ENCODE measurements around the gene ONECUT3.

Gene ONECUT3

DNA sequence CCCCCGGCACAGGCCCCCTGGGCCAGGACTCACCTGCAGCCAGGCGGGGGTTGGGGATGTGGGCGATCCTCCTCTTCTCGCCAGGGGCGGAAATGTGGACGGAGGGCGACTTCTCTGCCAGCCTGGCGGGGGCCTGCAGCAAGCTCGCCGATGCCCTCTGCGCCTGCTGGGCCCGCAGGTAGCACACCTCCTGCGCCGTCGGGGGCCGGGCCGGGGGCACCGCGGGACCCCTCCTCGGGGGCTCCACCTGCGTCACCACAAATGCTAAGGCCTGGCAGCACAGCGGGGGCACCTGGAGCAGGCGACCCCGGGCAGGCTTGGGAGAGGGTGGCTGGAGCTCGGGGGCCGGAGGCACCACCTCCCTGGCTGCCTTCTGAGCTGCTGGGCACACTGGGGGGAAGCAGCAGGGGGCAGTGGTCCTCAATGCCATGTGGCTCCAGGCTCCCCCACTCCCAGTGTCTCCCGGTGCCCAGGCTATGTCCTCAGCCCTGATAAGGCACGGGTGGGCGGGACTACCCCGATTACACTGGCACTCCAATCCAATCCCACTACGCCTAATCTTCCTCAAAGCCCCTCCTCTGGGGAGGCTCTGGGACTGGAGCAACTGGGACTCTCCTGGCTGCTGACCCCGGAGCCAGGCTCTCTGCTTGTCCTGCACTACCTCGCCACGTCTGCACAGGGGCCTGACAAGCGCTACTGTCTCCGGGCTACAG is 70.4 kb downstream of the ONECUT3 start:
- H3K4me1 Mint-ChIP-seq (ENCODE audit: low read depth), result peaks cover 8% of the 10 kb centered on the region
- no peaks in the 10 kb centered on the region for H3K9me3 Mint-ChIP-seq
- no peaks in the 10 kb centered on the region for H3K27me3 Mint-ChIP-seq
- H3K27ac Mint-ChIP-seq, result no peak overlapping the region
- H3K36me3 Mint-ChIP-seq (ENCODE audit: low read depth), result peaks cover 100% of the 10 kb centered on the region
- intact Hi-C loops (cut with micrococcal nuclease), result no loop called here
- no peak overlapping the region for H3K4me3 Mint-ChIP-seq

- Mint-ChIP-seq H3K9me3 (no peaks in the 10 kb centered on the region), H3K27ac (no peak overlapping the region), H3K4me1 (ENCODE audit: low read depth) (peaks cover 8% of the 10 kb centered on the region), H3K27me3 (no peaks in the 10 kb centered on the region), H3K4me3 (no peak overlapping the region), H3K36me3 (ENCODE audit: low read depth) (peaks cover 100% of the 10 kb centered on the region)
- intact Hi-C loops (cut with micrococcal nuclease), result no loop called here
Measured at GRCh38 chr19:1824252-1824622, 70.9 kb downstream of the ONECUT3 start.

- no peak overlapping the region for H3K4me3 Mint-ChIP-seq
- peaks cover 100% of the 10 kb centered on the region for H3K36me3 Mint-ChIP-seq (ENCODE audit: low read depth)
- intact Hi-C loops (cut with micrococcal nuclease), result loop anchor here (5.0 kb wide), 1 partner anchor 39 kb away; no protein-coding TSS in a partner anchor
- H3K27ac Mint-ChIP-seq, result no peak overlapping the region
- H3K4me1 Mint-ChIP-seq (ENCODE audit: low read depth), result peaks cover 13% of the 10 kb centered on the region
- no peaks in the 10 kb centered on the region for H3K27me3 Mint-ChIP-seq
- no peaks in the 10 kb centered on the region for H3K9me3 Mint-ChIP-seq
Measured at GRCh38 chr19:1825909-1826556, 72.7 kb downstream of the ONECUT3 start.

DNA sequence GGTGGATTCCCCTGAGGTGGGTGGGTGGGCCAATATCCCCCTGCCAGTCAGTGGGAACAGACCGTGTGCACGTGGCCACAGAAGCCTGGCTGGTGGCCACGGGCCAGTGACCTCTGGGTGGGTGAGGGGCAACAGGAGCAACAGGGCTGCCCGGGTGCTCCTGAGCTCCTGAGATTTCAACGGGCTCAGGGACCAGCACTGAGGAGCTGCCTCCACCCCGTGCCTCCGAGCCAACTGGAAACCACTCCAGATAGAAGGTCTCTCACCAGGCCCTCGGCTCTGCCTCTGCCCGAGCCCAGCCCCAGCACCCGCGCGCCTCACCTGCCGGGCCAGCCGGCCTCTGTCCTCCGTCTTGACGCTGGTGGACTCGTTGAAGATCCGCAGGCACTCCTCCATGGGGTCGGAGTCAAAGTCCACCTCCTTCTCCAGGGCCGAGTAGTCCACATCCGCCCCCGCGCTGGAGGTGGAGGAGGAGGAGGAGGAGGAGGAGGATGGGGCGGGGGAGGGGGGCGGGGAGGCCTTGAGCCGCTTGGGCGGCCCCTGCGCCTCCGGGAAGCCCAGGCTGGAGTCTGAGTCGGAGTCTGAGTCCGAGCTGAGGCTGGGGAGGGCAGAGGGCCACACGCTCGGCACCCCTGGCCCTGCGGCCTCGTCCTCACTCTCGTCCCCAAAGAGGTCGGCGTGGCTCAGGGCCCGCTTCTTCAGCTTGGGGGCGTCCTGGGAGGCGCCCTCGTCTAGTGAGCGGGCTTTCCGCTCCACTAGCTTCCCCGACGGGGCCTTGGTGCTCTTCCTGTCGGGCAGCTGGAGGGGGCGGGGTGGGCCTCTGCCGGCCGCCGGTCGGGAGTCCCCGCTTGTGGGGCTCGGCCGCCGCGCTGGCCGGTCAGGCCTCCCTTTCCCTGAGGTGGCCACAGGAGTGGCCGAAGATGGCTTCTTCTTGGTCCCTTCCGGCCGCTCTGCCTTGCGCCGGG is 73.5 kb downstream of the ONECUT3 start:
- Mint-ChIP-seq H3K27ac (no peak overlapping the region), H3K27me3 (no peaks in the 10 kb centered on the region), H3K9me3 (no peaks in the 10 kb centered on the region), H3K36me3 (ENCODE audit: low read depth) (peaks cover 100% of the 10 kb centered on the region), H3K4me1 (ENCODE audit: low read depth) (peaks cover 17% of the 10 kb centered on the region), H3K4me3 (no peak overlapping the region)
- intact Hi-C loops (cut with micrococcal nuclease), result loop anchor here (5.0 kb wide), 1 partner anchor 40 kb away; no protein-coding TSS in a partner anchor

- Mint-ChIP-seq H3K4me1 (ENCODE audit: low read depth) (peaks cover 17% of the 10 kb centered on the region), H3K36me3 (ENCODE audit: low read depth) (peaks cover 100% of the 10 kb centered on the region), H3K27ac (no peak overlapping the region), H3K4me3 (no peak overlapping the region), H3K27me3 (no peaks in the 10 kb centered on the region), H3K9me3 (no peaks in the 10 kb centered on the region)
- intact Hi-C loops (cut with micrococcal nuclease), result loop anchor here (5.0 kb wide), 1 partner anchor 40 kb away; no protein-coding TSS in a partner anchor
Measured at GRCh38 chr19:1827566-1828278, 74.4 kb downstream of the ONECUT3 start.

DNA sequence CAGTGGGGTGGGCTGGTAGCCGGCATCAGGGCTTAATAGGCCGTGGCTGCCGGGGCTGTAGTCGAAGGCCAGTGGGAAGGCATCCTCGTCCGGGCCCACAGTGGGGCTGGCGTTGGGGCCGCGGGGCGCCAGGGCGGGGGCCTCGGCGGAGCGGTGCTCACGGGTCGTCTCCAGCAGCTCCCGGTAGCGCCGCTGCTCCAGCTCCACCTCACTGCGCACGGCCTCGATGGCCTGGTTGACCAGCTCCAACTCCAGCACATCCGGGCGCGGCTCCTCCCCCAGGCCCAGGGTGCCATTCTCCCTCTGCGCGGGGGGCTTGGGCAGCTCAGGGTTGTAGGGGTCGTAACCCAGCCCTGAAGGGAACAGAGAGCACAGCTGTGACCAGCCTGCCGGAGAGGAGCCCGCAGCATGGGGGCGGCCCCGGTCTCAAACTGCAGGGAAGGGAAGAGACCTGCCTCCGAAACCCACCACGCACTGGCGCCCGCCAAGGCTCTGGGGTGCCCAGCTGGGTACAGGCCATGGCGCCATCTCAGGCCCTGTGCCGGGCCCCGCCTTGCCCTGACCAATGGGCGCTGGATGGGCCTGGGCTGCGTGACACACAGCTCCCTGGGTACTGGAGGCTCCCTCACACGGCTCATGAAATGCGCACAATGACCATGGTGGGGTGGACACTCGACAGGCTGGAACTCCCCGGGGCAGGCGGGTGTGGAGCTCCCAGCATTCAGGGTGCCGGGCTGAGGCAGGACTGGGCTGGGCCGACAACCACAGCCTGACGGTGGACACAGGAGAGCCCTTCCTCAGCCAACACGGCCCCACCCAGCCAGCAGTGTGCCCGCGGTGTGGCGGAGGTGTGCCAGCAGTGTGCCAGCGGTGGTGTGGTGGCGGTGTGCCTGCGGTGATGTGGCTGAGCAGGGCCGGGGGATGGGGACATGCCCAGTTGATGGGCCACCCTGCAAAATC is 75.3 kb downstream of the ONECUT3 start:
- Mint-ChIP-seq H3K9me3 (no peaks in the 10 kb centered on the region), H3K4me1 (ENCODE audit: low read depth) (peaks cover 17% of the 10 kb centered on the region), H3K4me3 (no peak overlapping the region), H3K27me3 (no peaks in the 10 kb centered on the region), H3K36me3 (ENCODE audit: low read depth) (peaks cover 100% of the 10 kb centered on the region), H3K27ac (no peak overlapping the region)
- intact Hi-C loops (cut with micrococcal nuclease), result loop anchor here (5.0 kb wide), 1 partner anchor 41 kb away; no protein-coding TSS in a partner anchor

- no peak overlapping the region for H3K27ac Mint-ChIP-seq
- H3K36me3 Mint-ChIP-seq (ENCODE audit: low read depth), result peaks cover 100% of the 10 kb centered on the region
- H3K4me1 Mint-ChIP-seq (ENCODE audit: low read depth), result peaks cover 17% of the 10 kb centered on the region
- no peaks in the 10 kb centered on the region for H3K27me3 Mint-ChIP-seq
- intact Hi-C loops (cut with micrococcal nuclease), result loop anchor here (5.0 kb wide), 1 partner anchor 43 kb away; no protein-coding TSS in a partner anchor
- no peak overlapping the region for H3K4me3 Mint-ChIP-seq
- no peaks in the 10 kb centered on the region for H3K9me3 Mint-ChIP-seq
Measured at GRCh38 chr19:1829958-1830357, 76.7 kb downstream of the ONECUT3 start.

GRCh38 chr19:1830568-1830967 is 77.3 kb downstream of the ONECUT3 start:
- Mint-ChIP-seq H3K4me3 (no peak overlapping the region), H3K27ac (no peak overlapping the region), H3K9me3 (no peaks in the 10 kb centered on the region), H3K36me3 (ENCODE audit: low read depth) (peaks cover 97% of the 10 kb centered on the region), H3K4me1 (ENCODE audit: low read depth) (peaks cover 17% of the 10 kb centered on the region), H3K27me3 (no peaks in the 10 kb centered on the region)
- intact Hi-C loops (cut with micrococcal nuclease), result no loop called here
